NT2/D1 (cell line): ENCODE measurements around the gene STXBP3.

Experiments
- DNase-seq: peaks from one replicate; pipeline ENCODE4 v3.0.0-alpha.2; 2011; ENCODE audit warnings: low read depth, low spot score
- H3K27me3 ChIP-seq: 2 replicates; pipeline ENCODE4 v1.6.0; 2011; ENCODE audit warnings: mild to moderate bottlenecking; ENCODE audit not compliant: insufficient read length, insufficient read depth
- H3K36me3 ChIP-seq: 2 replicates; pipeline ENCODE4 v1.6.1; 2011; ENCODE audit warnings: mild to moderate bottlenecking, low read length, mixed read lengths; ENCODE audit not compliant: insufficient read depth, insufficient read length
- H3K4me1 ChIP-seq: 2 replicates; pipeline ENCODE4 v1.5.1; 2011; ENCODE audit not compliant: insufficient read depth, insufficient read length
- H3K4me3 ChIP-seq: 2 replicates; pipeline ENCODE4 v1.5.1; 2011; ENCODE audit warnings: low read depth; ENCODE audit not compliant: insufficient read length
- H3K9ac ChIP-seq: 2 replicates; pipeline ENCODE4 v1.6.0; 2011; ENCODE audit warnings: low read depth; ENCODE audit not compliant: insufficient read length
- H3K9me3 ChIP-seq: 2 replicates; pipeline ENCODE4 v1.5.1; 2011; ENCODE audit warnings: mild to moderate bottlenecking, low read length; ENCODE audit not compliant: insufficient read depth
- SUZ12 ChIP-seq: IDR thresholded peaks from 2 replicates; pipeline ENCODE4 v1.6.1; 2011; ENCODE audit not compliant: insufficient read length, insufficient read depth; ENCODE audit errors: extremely low read depth
- YY1 ChIP-seq: IDR thresholded peaks from 2 replicates; pipeline ENCODE4 v1.6.1; 2011; ENCODE audit not compliant: insufficient read length, insufficient read depth
- ZNF274 ChIP-seq: IDR thresholded peaks from 2 replicates; pipeline ENCODE4 v1.6.1; 2011; ENCODE audit warnings: mild to moderate bottlenecking, low read depth, low read length

Gene STXBP3

DNA sequence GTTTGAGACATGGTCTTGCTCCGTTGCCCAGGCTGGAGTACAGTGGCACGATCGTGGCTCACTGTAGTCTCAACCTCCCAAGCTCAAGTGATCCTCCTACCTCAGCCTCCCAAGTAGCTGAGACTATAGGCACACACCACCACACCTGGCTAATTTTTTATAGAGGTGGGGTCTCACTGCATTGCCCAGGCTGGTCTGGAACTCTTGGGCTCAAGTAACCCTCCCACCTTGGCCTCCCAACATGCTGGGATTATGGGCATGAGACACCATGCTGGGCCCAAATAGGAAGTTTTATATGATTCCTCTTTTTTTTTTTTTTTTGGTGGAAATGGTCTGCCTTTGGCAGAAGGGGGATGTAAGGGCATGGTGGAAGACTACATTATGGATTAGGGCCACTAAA is 39.8 kb upstream of the STXBP3 start:
- Histone ChIP-seq H3K9ac (no peak overlapping the region), H3K36me3 (peaks cover 5% of the 10 kb centered on the region), H3K27me3 (no peaks in the 10 kb centered on the region), H3K4me3 (no peak overlapping the region), H3K4me1 (no peaks in the 10 kb centered on the region), H3K9me3 (no peaks in the 10 kb centered on the region)
- no peak for TF ChIP-seq ZNF274
- no peak for TF ChIP-seq SUZ12
- no peak for TF ChIP-seq YY1
- DNase-seq, result no peak

- TF ChIP-seq SUZ12 (no peak), ZNF274 (no peak), YY1 (no peak)
- no peak overlapping the region for H3K9ac ChIP-seq
- H3K27me3 ChIP-seq, result no peaks in the 10 kb centered on the region
- H3K36me3 ChIP-seq, result no peaks in the 10 kb centered on the region
- H3K4me1 ChIP-seq, result no peaks in the 10 kb centered on the region
- H3K9me3 ChIP-seq, result no peaks in the 10 kb centered on the region
- H3K4me3 ChIP-seq, result no peak overlapping the region
- DNase-seq, result no peak
Measured at GRCh38 chr1:108708691-108709660, 37.5 kb upstream of the STXBP3 start.

DNA sequence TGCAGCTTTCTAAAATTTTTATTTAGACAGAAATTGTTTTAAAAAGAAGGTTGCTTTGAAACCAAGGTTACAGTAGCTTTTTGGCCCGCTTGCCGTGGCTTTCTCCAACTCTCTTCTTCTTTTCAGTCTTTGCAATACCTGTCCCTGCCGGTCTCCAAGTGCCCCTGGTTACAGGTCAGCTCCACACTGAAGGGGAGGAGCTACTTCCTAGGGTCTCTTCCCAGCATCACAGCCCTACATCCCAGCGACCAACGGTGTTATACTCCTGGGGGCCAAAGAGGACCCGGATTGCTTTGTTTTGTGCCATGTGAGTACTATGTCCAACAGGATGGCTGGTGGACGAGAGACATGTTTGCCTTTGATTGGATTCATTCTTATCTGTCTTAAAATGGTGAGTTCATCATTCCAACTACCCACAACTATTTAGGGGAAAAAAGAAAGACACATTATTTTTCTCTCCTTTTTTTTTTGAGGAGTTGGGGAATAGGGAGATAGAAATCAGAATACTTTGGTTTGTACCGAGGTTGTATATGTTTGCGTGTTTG is 33.8 kb upstream of the STXBP3 start, which contains the start of gene FNDC7:
Gene FNDC7 (plus strand): TSS at position 303 of the 545 bp plus-strand sequence. CDS start 26 bp downstream, at position 329.
- no peaks in the 10 kb centered on the region for H3K36me3 ChIP-seq
- no peaks in the 10 kb centered on the region for H3K9me3 ChIP-seq
- H3K9ac ChIP-seq, result no peak within 1 kb of the TSS
- H3K4me3 ChIP-seq, result no peak within 1 kb of the TSS
- no peak for DNase-seq
- peaks cover 2% of the 10 kb centered on the region for H3K4me1 ChIP-seq
- H3K27me3 ChIP-seq, result no peaks in the 10 kb centered on the region
- TF ChIP-seq ZNF274 (no peak), SUZ12 (no peak), YY1 (no peak)

DNA sequence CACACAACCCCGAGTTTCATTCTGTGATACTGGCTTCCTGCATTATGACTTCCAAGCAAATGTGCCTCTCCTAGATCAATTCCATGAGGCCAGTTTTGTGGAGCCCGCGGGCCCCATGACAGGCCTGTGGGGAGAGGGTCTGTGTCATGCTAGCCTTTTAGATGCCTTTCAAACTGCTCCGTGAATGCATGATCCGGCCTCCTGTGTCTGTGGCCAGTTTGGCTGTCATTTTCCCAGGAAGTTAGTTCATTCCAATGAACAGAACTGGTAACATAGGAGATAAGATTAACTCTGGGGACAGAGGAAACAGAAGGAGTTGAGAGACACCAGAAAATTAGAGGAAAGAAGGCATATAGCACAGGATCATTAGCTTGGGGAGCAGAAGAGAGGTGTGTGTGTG is 30.5 kb upstream of the STXBP3 start:
- H3K4me3 ChIP-seq, result no peak overlapping the region
- H3K36me3 ChIP-seq, result no peaks in the 10 kb centered on the region
- no peak for DNase-seq
- no peaks in the 10 kb centered on the region for H3K27me3 ChIP-seq
- no peak overlapping the region for H3K9ac ChIP-seq
- H3K9me3 ChIP-seq, result no peaks in the 10 kb centered on the region
- H3K4me1 ChIP-seq, result peaks cover 4% of the 10 kb centered on the region
- no peak for TF ChIP-seq SUZ12
- TF ChIP-seq YY1, result no peak
- no peak for TF ChIP-seq ZNF274

- Histone ChIP-seq H3K36me3 (no peaks in the 10 kb centered on the region), H3K4me3 (no peak overlapping the region), H3K27me3 (no peaks in the 10 kb centered on the region), H3K4me1 (peaks cover 4% of the 10 kb centered on the region), H3K9ac (no peak overlapping the region), H3K9me3 (no peaks in the 10 kb centered on the region)
- DNase-seq, result no peak
- TF ChIP-seq SUZ12, result no peak
- TF ChIP-seq YY1, result no peak
- TF ChIP-seq ZNF274, result no peak
Measured at GRCh38 chr1:108716437-108717230, 29.8 kb upstream of the STXBP3 start.

DNA sequence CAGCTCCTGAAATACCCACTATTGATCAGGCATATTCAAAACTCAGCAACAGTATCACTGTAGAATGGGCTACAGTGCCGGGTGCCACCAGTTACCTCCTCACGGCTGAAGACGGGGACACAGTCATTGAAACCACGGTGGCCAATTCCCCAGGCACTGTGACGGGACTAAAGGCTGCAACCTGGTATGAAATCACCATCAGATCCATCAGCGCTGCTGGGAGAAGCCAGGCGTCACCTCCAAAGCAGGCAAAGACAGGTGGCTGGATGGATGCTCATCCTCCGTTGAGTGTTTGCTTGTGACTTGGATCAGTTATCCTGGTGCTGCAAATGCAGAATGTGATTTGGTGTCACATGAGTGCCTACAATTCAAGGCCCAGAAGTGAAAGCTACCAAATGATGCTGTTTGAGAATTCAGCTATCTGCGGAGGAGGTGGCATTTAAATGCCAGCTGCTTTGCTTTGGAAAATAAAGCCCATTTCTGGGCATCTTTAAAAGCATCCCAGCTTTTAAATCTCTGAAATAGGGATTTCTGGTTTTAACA is 28.6 kb upstream of the STXBP3 start:
- Histone ChIP-seq H3K4me3 (no peak overlapping the region), H3K36me3 (no peaks in the 10 kb centered on the region), H3K27me3 (no peaks in the 10 kb centered on the region), H3K4me1 (peaks cover 4% of the 10 kb centered on the region), H3K9ac (no peak overlapping the region), H3K9me3 (no peaks in the 10 kb centered on the region)
- TF ChIP-seq ZNF274 (no peak), YY1 (no peak), SUZ12 (no peak)
- DNase-seq, result no peak

DNA sequence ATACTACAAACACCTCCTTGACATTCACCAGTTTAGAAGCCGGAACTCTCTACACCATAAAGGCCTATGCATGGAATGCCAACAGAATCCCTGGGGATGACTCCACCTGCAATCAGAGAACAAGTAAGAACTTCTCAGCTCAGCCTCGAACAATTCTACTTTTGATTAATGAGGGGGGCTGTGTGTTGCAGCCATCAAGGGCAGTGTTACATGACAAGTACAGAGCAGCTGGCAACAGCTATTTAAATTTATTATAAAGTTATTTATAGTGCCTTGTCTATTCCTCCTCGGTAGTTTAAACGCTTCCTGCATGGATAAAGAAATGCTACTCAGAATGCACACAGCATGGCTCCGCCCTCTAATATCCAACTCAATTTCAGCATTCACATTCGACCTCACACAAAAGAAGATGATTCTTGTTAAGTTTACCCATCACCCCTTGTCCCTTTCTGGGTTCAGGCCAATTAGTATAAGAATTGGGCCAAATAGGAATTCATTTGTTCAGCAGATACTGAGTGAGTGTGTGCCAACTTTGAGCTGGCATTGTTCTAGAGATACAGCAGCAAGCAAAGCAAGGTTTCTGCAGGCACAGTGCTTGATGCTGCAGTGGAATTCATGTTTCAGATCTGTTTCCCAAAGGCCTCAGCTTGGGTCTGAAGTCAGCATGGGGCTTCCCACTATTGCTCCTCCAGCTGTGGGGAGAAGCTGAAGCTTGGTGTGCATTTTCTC is 27.4 kb upstream of the STXBP3 start:
- TF ChIP-seq SUZ12 (no peak), ZNF274 (no peak), YY1 (no peak)

More for the DNA sequence above, 27.4 kb upstream of the STXBP3 start:
- Histone ChIP-seq H3K27me3 (no peaks in the 10 kb centered on the region), H3K4me1 (peaks cover 4% of the 10 kb centered on the region), H3K9me3 (no peaks in the 10 kb centered on the region), H3K4me3 (no peak overlapping the region), H3K36me3 (no peaks in the 10 kb centered on the region), H3K9ac (no peak overlapping the region)
- DNase-seq, result no peak
